ENCODE data around the gene ZBED4.
"Not testable (repeated sequence)": the region's sequence is repeated elsewhere in the genome, so short reads cannot be mapped to it uniquely, and the experiment has no call there.

ZBED4 gene

DNA sequence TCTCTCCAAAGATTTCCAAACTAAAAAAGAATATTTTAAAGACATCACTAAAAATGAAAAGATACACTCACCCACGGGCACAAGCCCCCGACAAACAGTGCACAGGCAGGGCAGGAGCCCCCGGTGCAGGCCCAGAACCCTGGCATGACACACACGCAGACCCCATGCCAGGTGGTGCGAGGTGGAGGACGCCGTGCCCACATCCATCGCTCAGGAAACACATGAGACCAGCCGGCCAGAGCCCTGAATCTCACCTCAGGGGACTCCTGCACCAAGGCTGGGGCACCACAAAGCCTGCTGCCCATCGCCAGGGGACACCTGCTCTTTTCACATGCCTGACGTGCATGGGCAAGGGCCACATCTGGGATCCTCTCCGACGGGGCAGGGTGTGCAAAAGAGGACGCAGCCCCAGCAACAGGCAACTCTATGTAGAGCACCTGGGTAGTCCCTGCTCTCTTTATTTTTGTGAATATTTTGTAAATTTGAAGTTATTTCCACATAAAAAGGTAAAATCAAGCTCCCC is 39.4 kb upstream of the ZBED4 start:
- TF ChIP-seq, protein P1, sequence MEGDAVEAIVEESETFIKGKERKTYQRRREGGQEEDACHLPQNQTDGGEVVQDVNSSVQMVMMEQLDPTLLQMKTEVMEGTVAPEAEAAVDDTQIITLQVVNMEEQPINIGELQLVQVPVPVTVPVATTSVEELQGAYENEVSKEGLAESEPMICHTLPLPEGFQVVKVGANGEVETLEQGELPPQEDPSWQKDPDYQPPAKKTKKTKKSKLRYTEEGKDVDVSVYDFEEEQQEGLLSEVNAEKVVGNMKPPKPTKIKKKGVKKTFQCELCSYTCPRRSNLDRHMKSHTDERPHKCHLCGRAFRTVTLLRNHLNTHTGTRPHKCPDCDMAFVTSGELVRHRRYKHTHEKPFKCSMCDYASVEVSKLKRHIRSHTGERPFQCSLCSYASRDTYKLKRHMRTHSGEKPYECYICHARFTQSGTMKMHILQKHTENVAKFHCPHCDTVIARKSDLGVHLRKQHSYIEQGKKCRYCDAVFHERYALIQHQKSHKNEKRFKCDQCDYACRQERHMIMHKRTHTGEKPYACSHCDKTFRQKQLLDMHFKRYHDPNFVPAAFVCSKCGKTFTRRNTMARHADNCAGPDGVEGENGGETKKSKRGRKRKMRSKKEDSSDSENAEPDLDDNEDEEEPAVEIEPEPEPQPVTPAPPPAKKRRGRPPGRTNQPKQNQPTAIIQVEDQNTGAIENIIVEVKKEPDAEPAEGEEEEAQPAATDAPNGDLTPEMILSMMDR (IDR thresholded peaks at IDR 0.05; ENCODE audit: borderline replicate concordance, insufficient read depth, low read depth, low read length): no peak
- H3K4me3 ChIP-seq (ENCODE audit: low read depth, low read length): no peak overlapping the region

DNA sequence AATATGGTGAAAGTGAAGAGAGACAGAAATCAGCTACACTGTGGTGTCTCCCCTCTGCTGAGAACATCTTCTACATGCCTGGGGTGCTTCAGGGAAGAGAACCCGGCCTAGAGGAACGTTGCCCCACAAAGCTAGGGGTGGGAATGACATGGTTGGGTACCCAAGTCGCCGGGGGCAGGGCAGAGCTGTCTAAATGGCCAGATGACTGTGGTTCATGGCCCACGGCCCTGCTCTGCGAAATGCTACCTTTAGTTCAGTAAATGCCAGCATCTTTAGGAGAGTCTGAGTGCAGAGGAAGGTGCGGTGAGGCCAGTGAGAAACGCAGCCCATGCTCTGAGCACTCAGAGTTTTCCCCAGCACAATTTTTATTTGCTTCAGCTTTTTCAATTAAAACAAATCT is 38.8 kb upstream of the ZBED4 start:
- TF ChIP-seq, protein P1 (IDR thresholded peaks at IDR 0.05; ENCODE audit: borderline replicate concordance, insufficient read depth, low read depth, low read length): no peak
- no peak overlapping the region for H3K4me3 ChIP-seq (ENCODE audit: low read depth, low read length)

DNA sequence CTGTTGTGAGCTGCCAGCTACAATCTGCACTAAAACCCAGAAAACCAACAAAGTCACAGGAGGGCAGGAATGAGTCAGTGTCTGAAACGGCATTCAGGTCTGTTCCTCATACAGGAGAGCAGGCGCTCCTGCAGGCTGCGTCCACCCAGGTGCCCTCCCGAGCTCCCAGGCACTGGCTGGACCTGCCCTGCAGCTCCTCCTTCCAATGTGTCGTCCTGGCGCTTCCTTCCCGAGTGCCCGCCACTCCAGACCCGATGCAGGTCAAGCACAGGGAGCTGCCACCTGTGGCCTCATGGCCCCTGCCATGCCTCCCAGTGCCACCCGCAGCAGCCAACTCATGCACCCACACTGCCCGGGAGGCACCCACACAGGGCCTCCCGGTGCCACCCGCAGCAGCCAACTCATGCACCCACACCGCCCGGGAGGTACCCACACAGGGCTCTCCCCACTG is 38.0 kb upstream of the ZBED4 start:
- TF ChIP-seq, protein P1 (IDR thresholded peaks at IDR 0.05; ENCODE audit: borderline replicate concordance, insufficient read depth, low read depth, low read length): no peak

DNA sequence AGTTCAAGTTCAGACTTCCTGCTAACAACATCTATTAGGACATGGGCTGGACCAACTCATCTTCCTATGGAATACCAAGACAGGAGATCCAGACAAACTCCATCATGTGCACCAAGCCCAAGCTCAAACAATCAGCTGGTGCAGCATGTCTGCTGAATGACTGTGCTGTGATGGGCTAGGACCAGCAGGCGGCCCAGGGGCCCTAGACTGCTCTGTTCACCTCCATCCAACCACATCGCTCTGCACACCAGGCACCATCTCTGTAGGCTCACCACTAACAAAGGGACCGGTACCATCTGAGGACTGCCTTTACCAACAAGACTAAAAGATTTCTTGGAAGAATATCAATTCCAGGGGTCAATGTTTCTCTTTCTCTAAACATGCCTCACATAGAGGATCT is 36.3 kb upstream of the ZBED4 start:
- TF ChIP-seq, protein P1 (IDR thresholded peaks at IDR 0.05; ENCODE audit: borderline replicate concordance, insufficient read depth, low read depth, low read length): no peak
- no peak overlapping the region for H3K4me3 ChIP-seq (ENCODE audit: low read depth, low read length)

More for the DNA sequence above, 38.0 kb upstream of the ZBED4 start:
- no peak overlapping the region for H3K4me3 ChIP-seq (ENCODE audit: low read depth, low read length)

DNA sequence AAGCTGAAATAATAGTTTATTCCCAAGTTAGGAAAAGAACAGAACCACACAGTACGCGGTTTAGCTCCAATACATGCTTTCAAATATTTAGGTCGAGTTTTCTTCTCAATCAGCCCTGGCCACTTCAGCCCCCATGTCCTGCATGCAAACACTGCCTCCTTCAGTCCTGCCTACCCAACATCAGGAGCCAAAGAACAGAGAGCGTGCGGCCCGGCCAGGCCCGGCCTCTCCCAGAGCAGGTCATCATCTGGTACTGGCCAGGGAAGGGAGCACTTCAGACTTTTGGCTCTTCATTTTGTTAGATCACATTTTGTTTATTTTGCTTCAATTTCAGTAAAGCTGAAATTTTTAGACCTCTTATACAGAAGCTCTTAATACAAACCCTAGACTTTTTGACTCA is 32.7 kb upstream of the ZBED4 start:
- no peak overlapping the region for H3K4me3 ChIP-seq (ENCODE audit: low read depth, low read length)
- TF ChIP-seq, protein P1 (IDR thresholded peaks at IDR 0.05; ENCODE audit: borderline replicate concordance, insufficient read depth, low read depth, low read length): no peak

DNA sequence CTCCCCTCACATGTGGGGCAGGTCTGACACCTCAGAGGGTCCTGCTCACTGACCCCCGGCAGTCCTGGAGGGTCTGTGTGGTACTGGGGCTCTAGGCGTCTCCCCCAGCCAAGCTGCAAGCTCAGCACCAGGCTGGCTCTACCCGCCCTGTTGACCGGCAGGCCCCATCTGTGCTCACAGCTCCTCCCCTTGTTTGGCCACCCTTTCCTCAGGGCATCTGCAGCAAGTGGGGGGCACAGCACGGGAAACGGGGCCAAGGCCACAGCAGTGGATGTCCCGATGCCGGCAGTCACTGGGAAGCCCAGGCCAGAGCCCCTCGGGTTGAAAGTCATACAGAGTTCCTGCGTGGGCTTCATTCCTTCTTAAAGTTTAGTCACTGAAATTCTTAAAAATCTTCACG is 31.9 kb upstream of the ZBED4 start:
- H3K4me3 ChIP-seq (ENCODE audit: low read depth, low read length): not testable (repeated sequence)

DNA sequence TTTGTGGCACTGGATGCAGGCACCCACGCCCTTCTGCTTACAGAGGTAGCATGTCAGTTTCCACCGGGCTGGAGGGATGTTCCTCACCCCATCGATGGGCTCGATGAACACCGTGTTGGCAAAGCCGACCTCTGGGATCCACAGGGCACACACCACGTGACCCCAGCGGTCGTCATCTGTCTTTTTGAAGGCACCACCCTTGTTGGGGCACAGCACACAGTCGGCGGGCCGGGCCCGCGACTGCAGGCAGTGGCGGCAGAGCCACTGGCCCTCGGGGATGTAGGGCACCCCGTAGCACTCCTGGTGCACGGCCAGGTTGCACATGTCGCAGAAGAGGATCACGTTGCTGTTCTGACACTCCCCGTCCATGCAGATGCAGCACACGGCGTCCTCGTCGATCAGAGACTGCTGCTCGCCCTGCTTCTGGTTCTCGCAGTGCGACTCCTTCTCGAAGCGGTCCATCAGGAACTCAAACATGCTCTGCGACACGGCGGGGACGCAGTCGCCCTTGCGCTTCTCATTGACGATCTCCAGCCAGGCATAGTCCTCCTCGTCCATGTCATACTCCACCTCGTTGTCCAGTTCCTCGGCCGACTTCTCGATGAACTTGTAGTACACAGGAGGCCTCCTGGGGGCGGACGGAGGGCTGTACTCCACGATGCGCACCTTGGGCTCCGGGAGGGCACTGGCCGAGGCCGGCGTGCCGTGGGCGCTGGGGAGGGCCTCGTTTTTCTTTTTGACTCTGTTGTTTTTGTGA is 30.2 kb upstream of the ZBED4 start:
- H3K4me3 ChIP-seq (ENCODE audit: low read depth, low read length): no peak overlapping the region
- TF ChIP-seq, protein P1 (IDR thresholded peaks at IDR 0.05; ENCODE audit: borderline replicate concordance, insufficient read depth, low read depth, low read length): no peak
